ENCODE data around the gene GNG7. TPM values are rescaled to one million over a fixed set of nuclear protein-coding genes. Genes with fewer than 3 reads are reported as not detected.
"Not testable (repeated sequence)": the region's sequence is repeated elsewhere in the genome, so short reads cannot be mapped to it uniquely, and the experiment has no call there.

The GNG7 gene
- total RNA-seq, 1 experiment from 2014 or later: 1.1 TPM

DNA sequence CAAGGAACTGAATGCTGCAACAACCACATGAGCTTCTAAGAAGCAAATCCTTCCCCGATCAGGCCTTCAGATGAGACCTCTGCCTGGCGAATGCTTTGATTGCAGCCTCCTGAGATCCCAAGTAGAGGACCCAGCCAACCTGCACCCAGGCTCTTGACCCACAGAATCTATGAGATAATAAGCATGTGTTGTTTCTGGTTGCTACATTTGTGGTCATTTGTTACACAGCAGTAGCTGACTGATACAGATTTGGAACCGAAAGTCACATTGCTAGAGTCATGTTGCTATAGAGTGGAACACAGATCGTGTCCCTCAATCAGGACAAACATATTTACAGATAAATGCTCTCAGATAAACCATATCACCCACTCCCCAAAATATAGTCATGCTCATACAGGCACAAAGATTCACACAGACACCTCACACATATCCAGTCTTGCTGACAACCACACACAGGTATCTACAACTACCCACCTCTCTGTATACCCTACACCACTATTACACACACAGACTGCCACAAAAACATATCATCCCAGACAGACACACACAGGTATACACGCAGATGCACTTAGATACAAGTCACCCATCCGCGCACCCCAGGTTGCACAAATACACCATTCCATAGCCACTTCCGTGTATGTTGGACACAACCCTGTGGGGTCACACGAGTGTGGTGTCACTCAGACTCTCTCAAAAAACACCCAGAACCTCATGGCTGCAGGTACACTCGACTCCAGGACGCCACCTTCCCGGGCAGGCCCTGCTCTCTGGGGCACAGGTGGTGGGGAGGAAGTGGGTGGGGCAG lies 13.2 kb upstream of the GNG7 start:
- CTCF ChIA-PET: no interaction called here
- DNase-seq (no peak), ATAC-seq (no peak)
- Histone ChIP-seq H2AFZ (ENCODE audit: low read length) (no peak overlapping the region), H3K9me2 (replicated peaks; ENCODE audit: low read length) (no peaks in the 10 kb centered on the region), H3K79me2 (ENCODE audit: low read length) (no peaks in the 10 kb centered on the region), H4K20me1 (ENCODE audit: low read length) (no peaks in the 10 kb centered on the region), H3K9me3 (ENCODE audit: low read length) (0 out of 2 replicates have a peak, but pooled peaks cover 7% of the 10 kb centered on the region), H3K4me1 (ENCODE audit: insufficient read depth, low read length) (no peaks in the 10 kb centered on the region; the same call in 1 of the 2 replicates), H3K27me3 (ENCODE audit: low read length) (no peaks in the 10 kb centered on the region), H3K4me3 (ENCODE audit: low read length) (no peak overlapping the region), H3F3A (ENCODE audit: low read length, unreplicated experiment) (no peaks in the 10 kb centered on the region), H3K27ac (ENCODE audit: low read length) (no peak overlapping the region), H3K9ac (ENCODE audit: low read length) (no peak overlapping the region), H3K36me3 (ENCODE audit: low read depth, low read length) (no peaks in the 10 kb centered on the region), H3K4me2 (ENCODE audit: low read length) (no peak overlapping the region)
- no TSS peak for BruUV-seq (replicated peaks)
- intact Hi-C loops (cut with micrococcal nuclease): no loop called here
- POLR2A ChIA-PET (ENCODE audit: unreplicated experiment): no interaction called here
- TF ChIP-seq EZH2phosphoT487 (IDR thresholded peaks at IDR 0.05; ENCODE audit: borderline replicate concordance, low read length) (no peak), EZH2 (IDR thresholded peaks at IDR 0.05; ENCODE audit: low read length, unreplicated experiment) (no peak)
- TF ChIP-seq, protein P1, sequence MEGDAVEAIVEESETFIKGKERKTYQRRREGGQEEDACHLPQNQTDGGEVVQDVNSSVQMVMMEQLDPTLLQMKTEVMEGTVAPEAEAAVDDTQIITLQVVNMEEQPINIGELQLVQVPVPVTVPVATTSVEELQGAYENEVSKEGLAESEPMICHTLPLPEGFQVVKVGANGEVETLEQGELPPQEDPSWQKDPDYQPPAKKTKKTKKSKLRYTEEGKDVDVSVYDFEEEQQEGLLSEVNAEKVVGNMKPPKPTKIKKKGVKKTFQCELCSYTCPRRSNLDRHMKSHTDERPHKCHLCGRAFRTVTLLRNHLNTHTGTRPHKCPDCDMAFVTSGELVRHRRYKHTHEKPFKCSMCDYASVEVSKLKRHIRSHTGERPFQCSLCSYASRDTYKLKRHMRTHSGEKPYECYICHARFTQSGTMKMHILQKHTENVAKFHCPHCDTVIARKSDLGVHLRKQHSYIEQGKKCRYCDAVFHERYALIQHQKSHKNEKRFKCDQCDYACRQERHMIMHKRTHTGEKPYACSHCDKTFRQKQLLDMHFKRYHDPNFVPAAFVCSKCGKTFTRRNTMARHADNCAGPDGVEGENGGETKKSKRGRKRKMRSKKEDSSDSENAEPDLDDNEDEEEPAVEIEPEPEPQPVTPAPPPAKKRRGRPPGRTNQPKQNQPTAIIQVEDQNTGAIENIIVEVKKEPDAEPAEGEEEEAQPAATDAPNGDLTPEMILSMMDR (conservative IDR thresholded peaks at IDR 0.05; ENCODE audit: low read depth, low read length): no peak

DNA sequence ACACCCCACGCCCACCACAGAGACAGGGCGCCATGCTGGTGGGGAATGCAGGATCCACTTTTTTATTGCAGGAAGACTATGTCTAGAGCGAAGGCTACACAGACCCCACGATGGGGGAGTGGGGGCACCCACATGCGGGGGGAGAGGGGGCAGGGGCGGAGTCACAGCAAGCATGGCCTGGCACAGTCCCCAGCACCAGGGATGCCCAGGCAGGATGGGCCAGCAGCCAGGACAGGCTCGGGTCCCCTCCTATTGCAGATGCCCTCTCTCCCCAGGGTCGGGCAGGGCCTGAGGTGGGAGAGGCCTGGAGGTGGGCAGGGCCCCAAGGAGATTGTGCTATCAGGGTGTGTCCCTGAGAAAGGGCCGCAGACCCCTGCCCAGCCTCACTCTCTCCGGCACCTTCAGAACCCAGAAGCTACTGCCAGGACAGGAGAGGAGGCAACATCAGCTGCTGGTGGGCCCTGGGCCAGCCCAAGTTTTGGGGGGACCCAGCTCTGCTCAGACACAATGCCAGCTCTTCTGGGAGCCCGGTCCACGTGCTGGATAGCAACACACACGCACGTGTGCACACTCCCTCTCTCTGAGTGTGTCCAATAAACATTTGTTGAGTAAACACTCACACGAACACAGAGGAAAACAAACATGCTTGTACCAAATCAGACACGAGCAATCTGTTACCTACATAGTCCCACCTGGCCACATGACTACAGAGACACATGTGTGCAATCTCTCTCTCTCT lies 12.2 kb upstream of the GNG7 start:
- Histone ChIP-seq H3K9me2 (replicated peaks; ENCODE audit: low read length) (no peaks in the 10 kb centered on the region), H3K27ac (ENCODE audit: low read length) (no peak overlapping the region), H3K4me3 (ENCODE audit: low read length) (no peak overlapping the region), H3K4me1 (ENCODE audit: insufficient read depth, low read length) (no peaks in the 10 kb centered on the region; the same call in 1 of the 2 replicates), H3K27me3 (ENCODE audit: low read length) (no peaks in the 10 kb centered on the region), H3K79me2 (ENCODE audit: low read length) (no peaks in the 10 kb centered on the region), H3K9me3 (ENCODE audit: low read length) (0 out of 2 replicates have a peak, but pooled peaks cover 7% of the 10 kb centered on the region), H3K36me3 (ENCODE audit: low read depth, low read length) (no peaks in the 10 kb centered on the region), H4K20me1 (ENCODE audit: low read length) (no peaks in the 10 kb centered on the region), H3K9ac (ENCODE audit: low read length) (no peak overlapping the region), H3K4me2 (ENCODE audit: low read length) (no peak overlapping the region), H2AFZ (ENCODE audit: low read length) (no peak overlapping the region), H3F3A (ENCODE audit: low read length, unreplicated experiment) (no peaks in the 10 kb centered on the region)
- no TSS peak for BruUV-seq (replicated peaks)
- ChIA-PET POLR2A (ENCODE audit: unreplicated experiment) (no interaction called here), CTCF (no interaction called here)
- no peak for ATAC-seq
- intact Hi-C loops (cut with micrococcal nuclease): no loop called here
- DNase-seq: no peak
- TF ChIP-seq EZH2 (IDR thresholded peaks at IDR 0.05; ENCODE audit: low read length, unreplicated experiment) (no peak), EZH2phosphoT487 (IDR thresholded peaks at IDR 0.05; ENCODE audit: borderline replicate concordance, low read length) (no peak)
- TF ChIP-seq, protein P1 (conservative IDR thresholded peaks at IDR 0.05; ENCODE audit: low read depth, low read length): no peak

DNA sequence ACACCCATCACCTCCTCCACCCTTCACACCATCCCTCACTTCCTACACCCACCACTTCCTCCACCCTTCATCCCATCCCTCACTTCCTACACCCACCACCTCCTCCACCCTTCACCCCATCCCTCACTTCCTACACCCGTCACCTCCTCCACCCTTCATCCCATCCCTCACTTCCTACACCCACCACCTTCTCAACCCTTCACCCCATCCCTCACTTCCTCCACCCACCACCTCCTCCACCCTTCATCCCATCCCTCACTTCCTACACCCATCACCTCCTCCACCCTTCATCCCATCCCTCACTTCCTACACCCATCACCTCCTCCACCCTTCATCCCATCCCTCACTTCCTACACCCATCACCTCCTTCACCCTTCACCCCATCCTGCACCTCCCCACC lies 11.6 kb upstream of the GNG7 start:
- ATAC-seq; H3K9ac ChIP-seq (ENCODE audit: low read length); H4K20me1 ChIP-seq (ENCODE audit: low read length); H3K27ac ChIP-seq (ENCODE audit: low read length); BruUV-seq (replicated peaks); H3K4me2 ChIP-seq (ENCODE audit: low read length); DNase-seq; H3K4me3 ChIP-seq (ENCODE audit: low read length); H3F3A ChIP-seq (ENCODE audit: low read length, unreplicated experiment); H3K4me1 ChIP-seq (ENCODE audit: insufficient read depth, low read length); H3K36me3 ChIP-seq (ENCODE audit: low read depth, low read length); intact Hi-C loops (cut with micrococcal nuclease); H3K9me2 ChIP-seq (replicated peaks; ENCODE audit: low read length); H3K9me3 ChIP-seq (ENCODE audit: low read length); POLR2A ChIA-PET (ENCODE audit: unreplicated experiment); H2AFZ ChIP-seq (ENCODE audit: low read length); H3K79me2 ChIP-seq (ENCODE audit: low read length); H3K27me3 ChIP-seq (ENCODE audit: low read length); CTCF ChIA-PET: not testable (repeated sequence)

DNA sequence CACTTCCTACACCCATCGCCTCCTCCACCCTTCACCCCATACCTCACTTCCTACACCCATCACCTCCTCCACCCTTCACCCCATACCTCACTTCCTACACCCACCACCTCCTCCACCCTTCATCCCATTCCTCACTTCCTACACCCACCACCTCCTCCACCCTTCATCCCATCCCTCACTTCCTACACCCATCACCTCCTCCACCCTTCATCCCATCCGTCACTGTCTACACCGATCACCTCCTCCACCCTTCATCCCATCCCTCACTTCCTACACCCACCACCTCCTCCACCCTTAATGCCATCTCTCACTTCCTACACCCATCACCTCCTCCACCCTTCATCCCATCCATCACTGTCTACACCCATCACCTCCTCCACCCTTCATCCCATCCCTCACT lies 10.7 kb upstream of the GNG7 start:
- CTCF ChIA-PET; H3F3A ChIP-seq (ENCODE audit: low read length, unreplicated experiment); H3K36me3 ChIP-seq (ENCODE audit: low read depth, low read length); ATAC-seq; H3K9ac ChIP-seq (ENCODE audit: low read length); POLR2A ChIA-PET (ENCODE audit: unreplicated experiment); H3K27ac ChIP-seq (ENCODE audit: low read length); H2AFZ ChIP-seq (ENCODE audit: low read length); H3K4me1 ChIP-seq (ENCODE audit: insufficient read depth, low read length); H3K9me3 ChIP-seq (ENCODE audit: low read length); H4K20me1 ChIP-seq (ENCODE audit: low read length); H3K79me2 ChIP-seq (ENCODE audit: low read length); H3K4me2 ChIP-seq (ENCODE audit: low read length); H3K4me3 ChIP-seq (ENCODE audit: low read length); intact Hi-C loops (cut with micrococcal nuclease); BruUV-seq (replicated peaks); H3K27me3 ChIP-seq (ENCODE audit: low read length); H3K9me2 ChIP-seq (replicated peaks; ENCODE audit: low read length); DNase-seq: not testable (repeated sequence)
